Measurements from ENCODE around the gene PPA2.

GRCh38 chr4:105414316-105414715 is 59.5 kb downstream of the PPA2 start:
- TF ChIP-seq CTCF (IDR thresholded peaks at IDR 0.05; ENCODE audit: low read depth, low read length, poor library complexity, severe bottlenecking), result no peak
- no peak for TF ChIP-seq EZH2phosphoT487 (IDR thresholded peaks at IDR 0.05; ENCODE audit: borderline replicate concordance, low read length)

Data from DOHH2 (cell line).